T-helper 1 cell treated with Interleukin-12 subunit alpha and Interleukin-12 subunit beta and Interleukin-4 antibody, amounts not matched to agents 30 ng/mL and 1 ng/mL, for 36 hours (primary cell): ENCODE measurements around the gene IL16. TPM values are rescaled to one million over a fixed set of nuclear protein-coding genes. Genes with fewer than 3 reads are reported as not detected.

ENCODE experiments used
- intact Hi-C: fragments of 100-400 bp; cut with micrococcal nuclease; formaldehyde crosslinking; loops from one replicate; pipeline ENCODE4 v1.15.1; 2024
- total RNA-seq: library from RNA; stranded (reverse); gene quantifications from 2 replicates; pipeline ENCODE4 v1.2.3, GENCODE V29; 2022

The IL16 gene
- total RNA-seq, 1 donor from 2014 or later: 237 TPM

DNA sequence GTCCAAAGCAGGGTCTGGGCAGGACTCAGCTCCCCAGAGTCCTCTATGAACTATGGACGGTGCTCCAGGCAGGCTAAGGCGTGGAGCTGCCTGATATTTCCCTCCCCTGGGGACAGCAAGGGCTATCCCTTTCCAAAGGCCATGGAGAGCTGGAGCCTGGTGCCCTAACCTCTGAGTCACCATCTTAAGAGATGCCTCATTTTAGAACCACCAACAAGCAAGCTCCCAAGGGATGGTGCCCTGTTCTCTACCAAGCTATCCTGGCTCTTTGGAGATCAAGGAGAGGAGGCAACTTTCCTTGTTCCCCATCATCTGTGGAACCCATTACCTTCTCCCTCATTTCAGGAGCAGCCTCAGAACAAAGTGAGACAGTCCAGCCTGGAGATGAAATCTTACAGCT is 111.6 kb downstream of the IL16 start:
- intact Hi-C loops: no loop called here

DNA sequence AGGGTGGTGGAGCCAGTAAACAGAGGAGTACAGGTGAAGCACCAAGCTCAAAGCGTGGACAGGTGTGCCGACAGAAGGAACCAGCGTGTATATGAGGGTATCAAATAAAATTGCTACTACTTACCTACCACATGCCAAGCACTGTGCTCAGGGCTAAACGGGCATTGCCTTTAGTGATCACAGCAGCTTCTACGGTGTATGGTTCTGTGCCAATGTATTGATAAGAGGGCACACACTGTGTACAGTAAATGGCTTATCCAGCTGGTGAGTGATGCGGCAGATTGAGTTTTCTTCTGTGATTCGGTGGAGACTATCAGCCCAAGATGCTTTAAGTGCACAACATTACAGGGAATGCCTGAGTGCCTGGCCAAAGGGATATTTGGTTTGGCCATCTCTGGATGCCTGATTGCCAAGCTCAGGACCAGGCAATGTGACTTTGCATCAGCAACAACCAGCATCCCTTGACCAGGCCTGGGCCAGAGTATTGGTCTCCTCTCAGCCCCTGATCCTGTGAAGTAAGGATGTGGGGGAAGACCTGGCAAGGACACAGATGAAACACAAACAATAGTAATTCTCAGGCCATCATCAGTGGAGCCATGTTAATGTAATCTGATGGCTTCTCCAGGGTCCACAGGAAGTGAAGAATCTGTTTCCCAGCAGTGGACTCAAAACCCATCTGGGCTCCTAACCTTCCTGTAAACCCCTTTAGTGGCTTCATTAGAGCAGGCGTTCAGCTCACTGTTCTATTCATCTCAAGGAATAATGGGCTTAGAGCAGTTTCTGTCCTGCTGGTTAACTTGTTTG is 113.2 kb downstream of the IL16 start:
- intact Hi-C loops: no loop called here

DNA sequence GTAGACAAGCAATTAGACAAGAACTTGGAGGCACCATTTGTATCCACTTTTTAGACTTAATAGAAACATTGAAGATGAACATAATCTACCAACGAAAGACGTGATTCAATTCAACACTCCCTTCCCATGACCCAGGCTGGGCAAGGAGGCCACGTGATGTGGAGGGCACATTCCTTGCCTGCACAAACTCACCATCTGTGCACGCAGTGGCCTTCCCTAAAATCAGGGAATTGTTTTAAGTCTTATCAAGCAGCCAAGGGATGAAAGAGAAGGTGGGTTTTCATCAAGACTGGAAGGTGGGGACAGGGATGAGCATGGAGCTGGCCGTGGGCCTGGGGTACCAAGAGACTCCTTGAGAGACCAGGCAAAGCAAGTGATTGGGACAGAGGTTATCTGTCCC is 113.8 kb downstream of the IL16 start:
- intact Hi-C loops: no loop called here

DNA sequence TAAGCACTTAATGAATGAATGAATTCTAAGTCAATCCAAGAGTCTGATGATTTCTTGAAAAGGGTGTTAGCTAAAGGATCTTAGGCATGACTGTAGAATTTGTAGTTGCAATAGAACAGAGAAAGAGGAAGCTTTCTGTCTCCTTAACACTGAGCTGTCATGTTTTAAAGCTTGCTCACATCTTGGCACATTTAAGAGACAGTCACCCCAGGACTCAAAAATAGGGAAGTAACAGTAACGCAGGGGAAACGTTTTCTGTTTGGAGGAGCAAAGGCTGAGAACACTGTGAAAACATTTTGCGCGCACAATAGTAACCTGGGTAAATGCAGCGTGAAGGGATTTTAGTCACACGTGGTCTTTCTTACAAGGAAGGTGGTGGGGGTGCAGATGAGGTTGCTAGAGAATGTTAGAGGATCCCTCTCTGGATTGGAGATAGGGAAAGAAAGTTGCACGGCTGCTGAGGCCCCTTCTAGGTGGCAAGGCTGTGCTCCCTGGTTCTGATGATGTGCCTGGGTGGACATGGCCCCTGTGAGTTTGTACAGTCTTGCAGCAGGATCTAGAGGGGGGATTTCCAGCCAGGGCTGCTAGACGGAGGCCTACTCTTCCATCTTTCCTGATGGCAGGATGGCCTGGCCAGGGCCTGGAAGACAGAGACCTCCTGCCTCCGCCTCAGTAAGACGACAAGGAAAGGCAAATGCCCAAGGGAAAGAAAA is 115.2 kb downstream of the IL16 start:
- intact Hi-C loops: no loop called here

DNA sequence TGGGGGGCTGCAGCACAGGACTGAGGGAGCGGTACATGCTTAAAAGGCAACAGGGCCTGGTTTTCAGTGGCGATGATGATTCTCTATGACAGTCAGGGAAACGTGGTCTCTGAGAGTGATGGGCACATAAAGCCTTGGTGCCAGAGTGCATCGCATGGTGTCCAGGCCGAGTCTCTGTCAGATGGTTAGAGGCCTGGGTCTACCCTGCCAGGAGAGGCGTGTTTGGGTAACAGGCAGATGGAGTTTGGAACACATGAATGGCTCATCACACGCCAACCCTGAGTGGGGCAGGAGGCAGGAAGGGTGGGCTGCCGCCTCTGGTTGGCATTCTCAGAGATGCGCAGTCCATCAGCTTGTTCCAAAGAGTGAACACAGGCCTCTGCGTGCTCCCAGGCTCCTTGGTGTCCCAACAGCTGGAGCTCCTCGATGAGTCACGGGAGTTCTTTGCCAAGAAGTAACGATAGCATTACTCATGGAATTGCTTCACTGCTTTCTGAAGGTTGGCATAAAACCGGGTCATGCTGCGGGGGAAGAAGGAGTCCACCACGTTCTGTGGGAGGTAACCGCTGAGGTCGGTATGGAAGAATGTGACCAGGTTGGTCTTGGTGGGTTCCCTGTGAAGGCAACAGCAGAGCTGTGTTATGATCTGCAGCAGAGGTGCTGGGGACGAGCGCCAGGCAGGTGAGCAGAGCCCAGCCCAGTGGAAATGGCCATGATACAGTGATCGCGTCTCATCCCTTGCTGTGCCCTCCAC is 116.3 kb downstream of the IL16 start:
- intact Hi-C loops: no loop called here

DNA sequence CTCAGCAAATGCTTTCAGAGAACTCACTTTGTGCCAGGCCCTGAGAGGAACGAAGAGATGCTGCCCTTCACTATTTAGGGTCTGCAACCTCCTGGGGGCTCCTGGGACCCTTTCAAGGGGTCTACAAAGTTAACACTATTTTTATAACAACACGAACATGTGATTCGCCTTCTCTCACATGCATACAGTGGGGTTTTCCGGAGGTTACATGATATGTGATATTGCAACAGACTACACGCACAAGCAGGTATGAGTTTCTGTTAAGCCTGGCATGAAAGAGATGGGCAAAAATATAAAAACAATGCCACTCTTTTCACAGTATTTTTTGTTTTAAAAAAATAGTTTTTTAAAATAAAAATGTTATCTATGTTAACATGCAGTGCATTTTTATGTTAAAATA is 117.0 kb downstream of the IL16 start:
- intact Hi-C loops: no loop called here

DNA sequence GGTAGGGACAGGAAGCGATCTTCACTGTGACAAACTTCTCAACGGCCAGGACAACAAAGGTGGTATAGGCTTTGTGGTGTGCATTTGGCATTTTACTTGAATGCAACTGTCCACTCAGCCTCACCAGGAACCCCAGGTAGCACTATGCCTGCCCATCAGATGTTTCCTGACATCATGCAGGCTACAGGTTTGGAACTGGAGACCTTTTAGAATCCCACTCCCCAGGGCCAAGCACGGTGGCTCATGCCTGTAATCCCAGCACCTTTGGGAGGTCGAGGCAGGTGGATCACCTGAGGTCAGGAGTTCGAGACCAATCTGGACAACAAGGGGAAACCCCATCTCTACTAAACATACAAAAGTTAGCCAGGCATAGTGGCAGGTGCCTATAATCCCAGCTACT is 117.7 kb downstream of the IL16 start:
- intact Hi-C loops: no loop called here

DNA sequence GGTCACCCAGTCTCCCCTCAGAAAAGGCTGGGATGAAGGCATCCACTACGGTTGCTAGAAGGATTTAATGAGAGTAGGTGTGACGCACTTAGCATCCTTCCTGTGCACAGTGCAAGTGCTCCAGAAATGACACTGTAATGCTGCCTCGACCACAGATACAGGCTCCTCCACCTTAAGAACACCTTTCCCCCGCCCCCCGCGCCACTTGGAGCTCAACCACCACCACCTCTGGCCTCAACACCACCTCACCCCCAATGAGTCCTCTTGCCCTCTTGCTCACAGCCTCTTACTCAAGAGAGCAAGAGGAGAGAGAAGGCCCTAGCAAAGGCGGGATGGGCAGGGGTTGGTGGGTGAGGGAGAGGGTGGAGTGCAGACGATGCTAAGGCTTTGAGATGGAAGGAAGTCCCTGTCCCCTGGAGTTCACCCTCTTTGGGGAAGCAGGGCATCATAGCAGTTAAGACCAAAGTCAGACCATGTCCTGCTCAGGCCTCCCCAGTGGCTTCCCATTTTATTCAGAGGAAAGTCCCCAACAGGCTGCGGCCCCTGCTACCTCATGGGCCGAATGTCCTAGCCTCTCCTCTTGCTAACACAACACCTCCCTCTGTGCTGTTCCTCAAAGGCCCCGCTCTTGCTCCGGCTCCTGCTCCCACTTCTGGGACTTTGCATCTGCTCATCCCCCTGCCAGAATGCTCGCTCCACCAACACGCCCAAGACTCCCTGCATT is 118.9 kb downstream of the IL16 start:
- intact Hi-C loops: no loop called here

DNA sequence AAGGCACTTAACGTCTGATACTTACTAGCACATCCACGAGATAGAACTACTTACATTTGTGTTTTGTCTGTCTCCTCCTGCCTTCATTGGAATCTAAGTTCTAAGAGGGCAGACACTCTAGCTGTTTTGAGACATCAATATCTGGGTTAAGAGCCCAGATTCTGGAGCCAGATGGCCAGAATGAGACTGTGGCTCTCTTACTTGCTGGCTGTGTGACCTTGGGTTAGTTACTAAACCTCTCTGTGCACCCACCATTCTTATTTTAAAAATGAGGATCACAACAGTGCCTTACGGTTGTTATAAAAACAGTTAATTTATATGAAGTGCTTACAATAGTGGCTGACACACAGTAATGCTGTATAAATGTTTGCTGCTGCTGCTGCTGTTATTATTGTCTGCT is 119.6 kb downstream of the IL16 start:
- intact Hi-C loops: no loop called here

DNA sequence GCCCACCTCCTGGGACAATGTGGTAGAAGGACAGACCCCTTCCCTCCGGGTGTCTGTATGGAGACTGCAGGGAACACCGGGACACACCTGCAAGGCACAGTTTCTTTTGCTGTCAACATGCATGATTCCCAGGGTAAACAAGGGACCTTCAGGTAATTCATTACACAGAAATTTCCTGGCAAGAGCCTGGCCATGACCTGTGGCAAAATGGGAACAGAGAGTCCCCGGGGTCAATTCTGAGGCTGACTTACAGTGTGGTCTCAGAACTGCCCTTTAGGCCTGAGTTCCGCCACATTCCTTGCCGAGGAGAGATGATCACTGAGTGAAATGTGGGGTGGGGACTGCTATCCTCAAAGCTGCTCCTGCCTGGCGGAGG is 121.0 kb downstream of the IL16 start:
- intact Hi-C loops: no loop called here

DNA sequence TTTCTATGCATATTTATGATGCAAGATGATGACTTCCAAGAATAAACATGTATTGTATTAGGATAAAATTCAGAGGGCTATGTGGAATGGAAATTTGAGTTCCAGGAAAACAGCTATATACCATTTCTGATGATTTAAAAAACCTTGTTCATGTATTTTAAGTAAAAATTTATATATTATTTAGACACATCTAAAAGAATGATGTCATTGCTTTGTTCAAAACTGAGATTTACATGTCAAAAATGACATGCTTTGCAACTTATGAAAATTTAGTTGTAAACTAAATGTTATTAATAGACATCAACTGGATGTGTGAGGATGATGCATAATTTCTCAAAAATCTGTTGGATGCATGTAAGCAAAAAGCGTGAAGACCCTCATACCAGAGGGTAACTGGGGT is 125.0 kb downstream of the IL16 start:
- intact Hi-C loops: loop anchor here (10.0 kb wide), 2 partner anchors 723 to 943 kb away; partner anchors contain the start of genes EFL1, MEX3B and SAXO2

DNA sequence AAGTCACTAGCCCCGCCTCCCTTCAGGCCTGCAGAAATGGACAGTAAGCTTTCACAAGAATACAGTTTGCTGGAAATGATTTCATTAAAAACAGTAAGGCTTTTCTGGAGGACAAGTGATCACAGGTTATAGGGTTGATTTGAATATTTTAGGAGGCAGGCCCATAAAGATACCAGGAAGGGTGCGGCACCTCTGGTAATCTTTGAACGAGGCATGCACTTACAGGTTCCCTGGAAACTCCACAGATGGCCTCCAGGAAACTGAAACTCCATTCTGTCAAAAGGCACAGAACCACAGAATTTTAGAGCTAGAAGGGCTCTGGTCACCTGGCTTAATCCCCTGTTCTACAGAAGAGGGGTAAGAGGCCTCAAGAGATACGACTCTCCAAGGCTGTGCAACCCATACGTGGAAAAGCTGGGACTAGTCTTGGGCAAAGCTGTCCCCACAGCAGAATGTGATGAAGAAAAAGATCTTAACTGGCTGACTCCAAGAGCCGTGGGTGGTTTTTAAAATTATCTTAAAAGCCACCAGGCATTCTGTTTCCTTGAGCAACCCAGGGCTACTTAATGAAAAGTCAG is 126.1 kb downstream of the IL16 start:
- intact Hi-C loops: loop anchor here (10.0 kb wide), 2 partner anchors 722 to 942 kb away; partner anchors contain the start of genes EFL1, MEX3B and SAXO2

DNA sequence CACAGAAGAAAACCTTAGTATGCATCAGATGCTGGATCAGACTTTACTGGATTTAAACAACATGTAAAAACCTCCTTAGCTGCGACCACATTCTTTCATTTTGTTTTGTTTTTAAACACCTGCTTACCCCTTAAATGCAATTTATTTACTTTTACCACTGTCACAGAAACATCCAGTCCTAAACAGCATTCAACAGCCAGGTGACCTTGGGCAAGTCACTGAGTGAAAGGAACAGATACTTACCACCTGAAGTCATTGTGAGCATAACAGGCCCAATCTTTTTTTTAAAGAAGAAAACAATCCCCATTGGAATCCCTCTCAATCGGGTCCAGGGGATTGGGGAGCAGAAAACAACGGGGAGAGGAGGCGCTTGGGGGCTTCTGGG is 126.9 kb downstream of the IL16 start:
- intact Hi-C loops: loop anchor here (10.0 kb wide), 2 partner anchors 721 to 941 kb away; partner anchors contain the start of genes EFL1, MEX3B and SAXO2

DNA sequence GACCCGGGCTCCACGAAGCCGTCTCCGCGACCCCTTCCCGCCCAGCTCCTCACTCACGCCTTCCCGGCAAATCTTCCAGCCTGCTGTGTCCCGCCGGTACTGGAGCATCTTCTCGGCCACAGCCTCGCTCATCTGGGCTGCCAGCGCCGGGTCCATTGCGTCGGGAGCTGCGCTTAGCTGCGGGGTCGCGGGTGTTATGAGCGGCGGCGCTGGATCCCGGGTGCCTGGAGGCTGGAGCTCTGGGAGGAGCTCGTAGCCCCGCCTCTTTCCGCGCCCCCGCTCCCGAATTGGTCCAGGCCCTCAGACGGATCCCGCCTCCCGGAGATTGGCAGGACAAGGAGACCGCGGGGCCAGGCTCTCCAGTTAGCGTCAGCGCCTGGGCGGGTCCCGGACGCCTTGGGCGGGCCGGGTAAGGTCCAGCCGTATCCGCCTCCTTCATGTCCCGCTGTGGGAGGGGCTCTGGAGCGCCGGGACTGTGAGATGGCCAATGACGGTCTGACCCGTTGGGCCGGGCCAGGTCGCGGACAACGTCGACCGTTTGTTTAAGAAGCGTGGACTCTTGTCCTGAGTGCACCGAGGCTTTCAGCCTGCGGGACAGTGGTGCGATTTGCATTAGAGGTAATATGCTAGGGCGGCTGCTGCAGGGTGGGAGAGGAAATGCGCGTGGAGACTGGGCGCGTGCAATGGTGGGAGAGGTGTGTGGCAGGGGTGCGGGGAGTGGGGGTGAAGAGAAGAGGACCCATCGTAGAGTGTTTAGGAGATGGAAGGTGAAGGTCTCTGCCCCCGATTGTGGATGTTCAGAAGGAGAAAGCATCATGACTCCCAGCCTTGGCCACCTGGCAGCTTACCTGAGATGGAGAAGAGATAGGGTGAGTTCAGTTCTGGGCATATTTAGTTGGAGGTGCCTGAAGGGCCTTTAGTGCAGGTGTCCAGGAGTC is 127.5 kb downstream of the IL16 start, which contains the start of gene STARD5:
TSS of gene STARD5 (minus strand) at position 198 of the 938 bp plus-strand sequence. CDS start at position 156, 42 bp downstream.
- intact Hi-C loops: loop anchor here (1.0 to 10.0 kb wide), 6 partner anchors 22 to 941 kb away; partner anchors contain the start of genes EFL1, MESD, MEX3B and SAXO2

DNA sequence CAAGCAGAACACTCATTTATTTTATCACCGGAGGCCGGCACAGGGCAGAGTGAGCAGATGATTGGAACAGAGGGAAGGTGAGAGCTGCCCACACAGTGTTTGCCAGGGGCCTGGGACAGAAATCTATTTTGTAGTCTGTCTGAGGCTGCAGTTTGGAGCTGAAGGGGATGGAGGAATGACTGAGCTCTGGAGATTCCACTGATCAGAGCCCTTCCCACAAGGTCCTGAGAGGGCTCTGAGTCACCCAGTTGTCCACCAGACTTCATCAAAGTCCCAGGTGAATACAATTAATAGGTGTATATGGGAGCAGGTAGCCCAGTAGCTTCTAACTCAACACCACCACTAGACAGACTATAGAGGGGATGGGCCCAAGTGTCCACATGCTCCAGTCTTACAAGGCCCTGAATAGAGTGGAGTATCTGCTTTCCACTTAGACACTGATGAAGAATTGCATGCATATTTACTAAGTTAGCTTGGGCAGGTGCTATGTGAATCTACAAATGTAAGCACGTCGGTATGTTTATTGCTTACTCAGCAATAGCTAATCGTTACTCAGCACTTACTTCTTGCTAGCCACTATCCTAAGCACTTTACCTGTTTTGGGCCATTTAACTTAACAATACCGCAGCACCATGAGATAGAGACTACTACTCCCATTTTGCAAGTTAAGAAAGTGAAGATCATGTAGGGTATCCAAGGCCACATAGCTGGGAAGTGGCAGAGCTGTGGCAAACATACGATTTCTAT is 130.0 kb downstream of the IL16 start:
- intact Hi-C loops: loop anchor here (10.0 kb wide), 2 partner anchors 718 to 938 kb away; partner anchors contain the start of genes EFL1, MEX3B and SAXO2

DNA sequence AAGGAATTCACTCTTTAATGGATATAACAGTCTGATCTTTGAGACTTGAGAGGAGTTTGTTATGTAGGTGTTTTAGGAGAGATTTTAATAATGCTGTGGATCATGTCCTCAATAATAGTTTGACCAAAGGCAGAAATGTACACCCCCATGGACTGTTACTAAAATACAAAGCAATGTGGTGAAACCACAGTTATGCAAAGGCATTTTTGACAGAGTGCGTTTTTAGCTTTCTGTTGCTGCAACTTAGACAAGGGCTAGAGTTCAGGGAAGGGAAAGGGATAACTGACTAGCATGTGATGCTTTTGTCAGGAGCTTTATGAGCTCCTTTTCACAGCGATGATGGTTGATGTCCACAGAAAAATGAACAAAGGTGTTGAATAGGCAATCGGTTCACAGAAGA is 130.8 kb downstream of the IL16 start:
- intact Hi-C loops: loop anchor here (10.0 kb wide), 2 partner anchors 717 to 937 kb away; partner anchors contain the start of genes EFL1, MEX3B and SAXO2

DNA sequence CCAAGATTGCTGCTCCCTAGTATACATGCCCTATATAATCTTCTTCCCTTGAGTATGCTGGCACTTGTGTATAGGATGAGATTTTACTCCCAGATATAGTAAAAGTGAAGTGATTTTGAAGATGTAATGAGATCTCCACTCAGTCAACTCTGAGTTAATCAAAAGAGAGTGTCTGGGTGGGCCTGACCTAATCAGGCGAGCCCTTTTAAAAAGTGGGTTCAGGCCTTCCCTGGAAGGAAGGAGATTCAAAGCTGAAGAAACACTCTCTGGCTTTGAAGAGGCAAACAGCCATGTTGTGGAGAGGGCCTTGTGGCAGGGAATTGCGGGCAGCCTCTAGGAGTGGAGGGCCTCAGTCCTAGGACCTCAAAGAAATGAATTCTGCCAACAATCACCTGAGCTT is 132.8 kb downstream of the IL16 start:
- intact Hi-C loops: loop anchor here (10.0 kb wide), 2 partner anchors 715 to 935 kb away; partner anchors contain the start of genes EFL1, MEX3B and SAXO2

DNA sequence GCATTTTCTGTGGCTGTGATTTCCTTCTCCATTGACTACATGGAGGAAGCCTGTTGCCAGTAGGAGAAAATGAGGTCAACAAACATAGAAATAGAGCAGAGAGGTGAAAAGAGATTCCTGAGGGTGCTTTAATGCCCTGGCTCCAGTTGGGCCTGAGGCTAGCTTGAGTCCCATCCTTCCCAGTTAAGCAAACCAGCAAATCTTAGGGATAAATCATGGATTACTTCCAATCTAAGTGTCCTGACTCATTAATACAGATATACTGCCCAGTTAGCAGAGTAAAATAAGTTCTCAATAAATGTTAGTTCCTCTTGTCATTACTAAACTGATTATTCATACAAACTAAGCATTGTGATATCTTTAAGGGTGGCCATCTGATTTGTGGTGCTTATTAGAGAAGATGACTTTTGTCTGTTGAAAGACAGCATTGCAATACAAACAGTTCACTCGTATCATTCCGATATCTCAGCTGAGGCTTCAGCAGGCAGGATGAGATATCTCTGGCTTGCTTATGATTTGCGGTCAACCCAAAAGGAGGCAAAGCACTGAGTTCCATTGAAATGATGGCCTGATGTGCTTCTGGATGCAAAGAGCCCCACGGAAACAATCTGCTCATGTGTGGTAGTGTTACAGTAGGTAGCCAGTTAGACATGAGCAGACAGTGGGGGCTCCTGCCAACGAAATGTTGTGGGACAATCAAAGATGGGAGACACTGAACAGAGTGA is 133.8 kb downstream of the IL16 start:
- intact Hi-C loops: no loop called here
